PC-3 (cell line): ENCODE data around the gene HSPA12B. TPM values are rescaled to one million over a fixed set of nuclear protein-coding genes. Genes with fewer than 3 reads are reported as not detected.

Source experiments
- ATAC-seq: fragments of 200-7000 bp; cut with Tn5 transposase; 2 replicates; pipeline ENCODE4 v1.9.1; 2020; ENCODE audit warnings: mild to moderate bottlenecking, moderate library complexity
- BruUV-seq: library from RNA; stranded (reverse); fragments of 400-500 nt; replicated peaks from 2 replicates; lab custom pipeline; 2021; lab: Mats Ljungman, UMichigan
- CTCF ChIA-PET: fragments of 300-600 bp; sonication (Branson Sonifier 250); formaldehyde crosslinking; loops from one replicate; lab custom pipeline; 2022; ENCODE audit warnings: antibody characterized with exemption; lab: Charles Lee
- POLR2A ChIA-PET: fragments of 300-600 bp; sonication (Branson Sonifier 250); formaldehyde crosslinking; loops from one replicate; lab custom pipeline; 2022; ENCODE audit warnings: antibody characterized with exemption; ENCODE audit not compliant: unreplicated experiment; lab: Charles Lee
- DNase-seq: peaks from one replicate; pipeline ENCODE4 v3.0.0-alpha.2; 2015
- H2AFZ ChIP-seq: fragments of 300-600 bp; sonication (generic); 2 replicates; pipeline ENCODE4 v1.6.0; 2016; ENCODE audit warnings: antibody characterized with exemption, low read length
- H3F3A ChIP-seq: fragments of 300-600 bp; sonication (generic); one replicate; pipeline ENCODE4 v1.6.0; 2017; ENCODE audit warnings: antibody characterized with exemption, low read length, control low read depth, mild to moderate bottlenecking; ENCODE audit not compliant: unreplicated experiment
- H3K27ac ChIP-seq: fragments of 300-600 bp; sonication (generic); 2 replicates; pipeline ENCODE4 v1.5.1; 2016; ENCODE audit warnings: mild to moderate bottlenecking, low read length
- H3K27me3 ChIP-seq: fragments of 300-600 bp; sonication (generic); 2 replicates; pipeline ENCODE4 v1.6.1; 2016; ENCODE audit warnings: low read length, mixed read lengths
- H3K36me3 ChIP-seq: fragments of 300-600 bp; sonication (generic); 2 replicates; pipeline ENCODE4 v1.6.1; 2016; ENCODE audit warnings: low read depth, mixed run types, low read length, mixed read lengths
- H3K4me1 ChIP-seq: fragments of 300-600 bp; sonication (generic); 2 replicates; pipeline ENCODE4 v1.5.1; 2016; ENCODE audit warnings: low read length; ENCODE audit not compliant: insufficient read depth
- H3K4me2 ChIP-seq: fragments of 300-600 bp; sonication (generic); 2 replicates; pipeline ENCODE4 v1.6.0; 2016; ENCODE audit warnings: low read length
- H3K4me3 ChIP-seq: fragments of 300-600 bp; sonication (generic); 2 replicates; pipeline ENCODE4 v1.5.1; 2016; ENCODE audit warnings: mild to moderate bottlenecking, low read length, mixed read lengths
- H3K79me2 ChIP-seq: fragments of 300-600 bp; sonication (generic); 2 replicates; pipeline ENCODE4 v1.6.1; 2017; ENCODE audit warnings: low read length, mixed read lengths
- H3K9ac ChIP-seq: fragments of 300-600 bp; sonication (generic); 2 replicates; pipeline ENCODE4 v1.6.0; 2016; ENCODE audit warnings: mild to moderate bottlenecking, low read length
- H3K9me2 ChIP-seq: fragments of 300-600 bp; sonication (generic); replicated peaks from 2 replicates; pipeline ENCODE4 v1.6.1; 2016; ENCODE audit warnings: mixed run types, low read length, mixed read lengths
- H3K9me3 ChIP-seq: fragments of 300-600 bp; sonication (generic); 2 replicates; pipeline ENCODE4 v1.6.1; 2016; ENCODE audit warnings: low read length, mixed read lengths
- H4K20me1 ChIP-seq: fragments of 300-600 bp; sonication (generic); 2 replicates; pipeline ENCODE4 v1.6.1; 2016; ENCODE audit warnings: low read length, mixed read lengths
- CTCF ChIP-seq: fragments of 300-600 bp; sonication (generic); conservative IDR thresholded peaks from 2 replicates; pipeline ENCODE4 v1.5.1; 2017; ENCODE audit warnings: antibody characterized with exemption, low read depth, mild to moderate bottlenecking, low read length
- EZH2 ChIP-seq: fragments of 300-600 bp; sonication (generic); IDR thresholded peaks from one replicate; pipeline ENCODE4 v1.6.1; 2017; ENCODE audit warnings: antibody characterized with exemption, mild to moderate bottlenecking, low read length; ENCODE audit not compliant: unreplicated experiment
- EZH2phosphoT487 ChIP-seq: fragments of 300-600 bp; sonication (generic); IDR thresholded peaks from 2 replicates; pipeline ENCODE4 v1.6.1; 2018; ENCODE audit warnings: mild to moderate bottlenecking, antibody characterized with exemption, low read length, borderline replicate concordance
- intact Hi-C: fragments of 100-400 bp; cut with micrococcal nuclease; formaldehyde crosslinking; loops from 2 replicates; pipeline ENCODE4 v1.9.0; 2023
- total RNA-seq: library from RNA; depleted of rRNA; stranded (reverse); fragments of >200 nt; gene quantifications from 2 replicates; pipeline ENCODE4 v1.2.3, GENCODE V29; 2014

Gene HSPA12B
- total RNA-seq, 1 experiment from 2014 or later: not detected

- no TSS peak for BruUV-seq
- no peak for ATAC-seq
- CTCF ChIA-PET: no interaction called here
These were observed 3.1 kb upstream of the HSPA12B start for GRCh38 chr20:3729378-3729777.

GRCh38 chr20:3729811-3730540, 2.5 kb upstream of the HSPA12B start:
- BruUV-seq: no TSS peak
- intact Hi-C loops: no loop called here
- H3K4me3 ChIP-seq: no peak overlapping the region
- TF ChIP-seq EZH2phosphoT487: no peak
- no peak for TF ChIP-seq EZH2
- TF ChIP-seq CTCF: no peak
- ChIA-PET POLR2A (no interaction called here), CTCF (no interaction called here)
- no peak overlapping the region for H2AFZ ChIP-seq
- H3F3A ChIP-seq: no peaks in the 10 kb centered on the region
- H3K27ac ChIP-seq: no peak overlapping the region
- H3K4me1 ChIP-seq: peaks cover 20% of the 10 kb centered on the region
- no peak for DNase-seq
- H3K4me2 ChIP-seq: no peak overlapping the region
- H3K36me3 ChIP-seq: no peaks in the 10 kb centered on the region
- H3K9me3 ChIP-seq: no peaks in the 10 kb centered on the region
- ATAC-seq: no peak
- no peaks in the 10 kb centered on the region for H4K20me1 ChIP-seq
- H3K27me3 ChIP-seq: no peaks in the 10 kb centered on the region
- H3K9me2 ChIP-seq: no peaks in the 10 kb centered on the region
- no peaks in the 10 kb centered on the region for H3K79me2 ChIP-seq
- no peak overlapping the region for H3K9ac ChIP-seq

More at GRCh38 chr20:3729378-3729777, 3.1 kb upstream of the HSPA12B start:
- H3F3A ChIP-seq: no peaks in the 10 kb centered on the region
- H3K27ac ChIP-seq: no peak overlapping the region
- H3K9ac ChIP-seq: no peak overlapping the region
- H3K9me2 ChIP-seq: no peaks in the 10 kb centered on the region
- no peak for DNase-seq
- H3K79me2 ChIP-seq: no peaks in the 10 kb centered on the region
- intact Hi-C loops: no loop called here
- no peak overlapping the region for H3K4me3 ChIP-seq
- POLR2A ChIA-PET: interaction anchor here (0.6 kb wide), 1 partner anchor 84 kb away, joined by 3 read pairs; no protein-coding TSS in a partner anchor
- no peaks in the 10 kb centered on the region for H3K9me3 ChIP-seq
- no peaks in the 10 kb centered on the region for H4K20me1 ChIP-seq
- H3K27me3 ChIP-seq: no peaks in the 10 kb centered on the region
- no peak overlapping the region for H3K4me2 ChIP-seq
- H3K4me1 ChIP-seq: peaks cover 20% of the 10 kb centered on the region
- H3K36me3 ChIP-seq: no peaks in the 10 kb centered on the region
- TF ChIP-seq EZH2phosphoT487 (no peak), CTCF (no peak), EZH2 (no peak)
- no peak overlapping the region for H2AFZ ChIP-seq
